ENCODE results near the gene HMGN4.

- TF ChIP-seq CTCF (IDR thresholded peaks at IDR 0.05) (no peak), POLR2A (IDR thresholded peaks at IDR 0.05) (no peak), POLR2AphosphoS5 (IDR thresholded peaks at IDR 0.05) (no peak), EP300 (IDR thresholded peaks at IDR 0.05) (no peak)
Measured at GRCh38 chr6:26491604-26492003, 46.6 kb upstream of the HMGN4 start.
